Measurements from ENCODE around the gene SMYD3.

GRCh38 chr1:246104927-246105326 lies 402.2 kb downstream of the SMYD3 start:
- TF ChIP-seq ZFP36 (IDR thresholded peaks at IDR 0.05; ENCODE audit: borderline replicate concordance, low read depth, low read length, partially characterized antibody) = no peak
- TF ChIP-seq ZNF512 (CRISPR knock-in tag; IDR thresholded peaks at IDR 0.05) = no peak
- no peak for TF ChIP-seq REST (IDR thresholded peaks at IDR 0.05; ENCODE audit: borderline replicate concordance in 1 of 2, low read depth in 1 of 2, low read length in 2 of 2)
- TF ChIP-seq EZH2 (conservative IDR thresholded peaks at IDR 0.05; ENCODE audit: low read depth, low read length) = no peak
- TF ChIP-seq HHEX (CRISPR knock-in tag; IDR thresholded peaks at IDR 0.05) = no peak
- TF ChIP-seq, protein P1, sequence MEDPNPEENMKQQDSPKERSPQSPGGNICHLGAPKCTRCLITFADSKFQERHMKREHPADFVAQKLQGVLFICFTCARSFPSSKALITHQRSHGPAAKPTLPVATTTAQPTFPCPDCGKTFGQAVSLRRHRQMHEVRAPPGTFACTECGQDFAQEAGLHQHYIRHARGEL (CRISPR knock-in tag; IDR thresholded peaks at IDR 0.05) = no peak
- TF ChIP-seq FOXM1 (CRISPR knock-in tag; IDR thresholded peaks at IDR 0.05) = no peak
- no peak for TF ChIP-seq MYC (CRISPR knock-in tag; IDR thresholded peaks at IDR 0.05; ENCODE audit: borderline replicate concordance)
- no peak for TF ChIP-seq NR2F6 (IDR thresholded peaks at IDR 0.05)
- no peak for TF ChIP-seq NR2F6 (CRISPR knock-in tag; IDR thresholded peaks at IDR 0.05)
